Activated CD4-positive, alpha-beta T cell treated with anti-CD3 and anti-CD28 coated beads for 36 hours (primary cell): Measurements from ENCODE around the gene AOC2. TPM values are rescaled to one million over a fixed set of nuclear protein-coding genes. Genes with fewer than 3 reads are reported as not detected.
"Not testable (repeated sequence)": the region's sequence is repeated elsewhere in the genome, so short reads cannot be mapped to it uniquely, and the experiment has no call there.

ENCODE experiments used
- ATAC-seq: fragments of 200-7000 bp; cut with Tn5 transposase; one replicate; pipeline ENCODE4 v1.10.0; 2021; ENCODE audit warnings: mild to moderate bottlenecking, moderate library complexity
- CTCF ChIA-PET: fragments of 350-600 bp; sonication (Branson Sonifier 250); formaldehyde crosslinking; loops from one replicate; lab custom pipeline; 2021; ENCODE audit warnings: antibody characterized with exemption; lab: Charles Lee
- POLR2A ChIA-PET: fragments of 350-600 bp; sonication (Branson Sonifier 250); formaldehyde crosslinking; loops from one replicate; lab custom pipeline; 2021; ENCODE audit warnings: antibody characterized with exemption, inconsistent platforms; lab: Charles Lee
- DNase-seq: peaks from one replicate; pipeline ENCODE4 v3.0.0-alpha.2; 2020
- H3K27ac Mint-ChIP-seq: one replicate; pipeline ENCODE4 v1.8.0; 2021; ENCODE audit warnings: mixed read lengths
- H3K27me3 Mint-ChIP-seq: one replicate; pipeline ENCODE4 v1.8.0; 2021; ENCODE audit warnings: mixed read lengths
- H3K36me3 Mint-ChIP-seq: one replicate; pipeline ENCODE4 v1.8.0; 2021; ENCODE audit warnings: low read depth, mixed read lengths
- H3K4me1 Mint-ChIP-seq: one replicate; pipeline ENCODE4 v1.8.0; 2021; ENCODE audit warnings: mixed read lengths
- H3K4me3 Mint-ChIP-seq: one replicate; pipeline ENCODE4 v1.8.0; 2021; ENCODE audit warnings: mild to moderate bottlenecking, moderate library complexity, mixed read lengths
- H3K9me3 Mint-ChIP-seq: one replicate; pipeline ENCODE4 v1.8.0; 2021; ENCODE audit warnings: low read depth, mixed read lengths
- intact Hi-C, 2 experiments: fragments of 100-400 bp; cut with DNase I in 1 of 2; cut with micrococcal nuclease in 1 of 2; formaldehyde crosslinking; loops; one replicate each; pipeline versions ENCODE4 v1.14.2 to v1.15.1; 2022 to 2024; cut with DNase I, micrococcal nuclease
- total RNA-seq, 2 experiments: library from RNA; stranded (reverse); gene quantifications; one replicate each; pipeline ENCODE4 v1.2.3, GENCODE V29; 2021

AOC2 gene
- total RNA-seq, 2 experiments from 2014 or later, result 1.7 to 1.9 TPM

- ChIA-PET CTCF (no interaction called here), POLR2A (no interaction called here)
- DNase-seq (no peak), ATAC-seq (no peak)
- Mint-ChIP-seq H3K36me3 (no peaks in the 10 kb centered on the region), H3K27me3 (peaks cover 10% of the 10 kb centered on the region), H3K4me1 (no peaks in the 10 kb centered on the region), H3K4me3 (no peak overlapping the region), H3K27ac (no peak overlapping the region), H3K9me3 (no peaks in the 10 kb centered on the region)
- intact Hi-C loops, result no loop called here
Observed at GRCh38 chr17:42873315-42873714, 28.9 kb downstream of the AOC2 start.

GRCh38 chr17:42873932-42874695, 29.7 kb downstream of the AOC2 start:
- H3K4me3 Mint-ChIP-seq, H3K9me3 Mint-ChIP-seq, DNase-seq, H3K4me1 Mint-ChIP-seq, H3K27ac Mint-ChIP-seq, CTCF ChIA-PET, intact Hi-C loops, POLR2A ChIA-PET, ATAC-seq, H3K36me3 Mint-ChIP-seq: not testable (repeated sequence)
- peaks cover 15% of the 10 kb centered on the region for H3K27me3 Mint-ChIP-seq

GRCh38 chr17:42877037-42877436, 32.7 kb downstream of the AOC2 start:
- Mint-ChIP-seq H3K27me3 (peaks cover 20% of the 10 kb centered on the region), H3K4me1 (no peaks in the 10 kb centered on the region), H3K27ac (no peak overlapping the region), H3K9me3 (no peaks in the 10 kb centered on the region), H3K36me3 (no peaks in the 10 kb centered on the region), H3K4me3 (no peak overlapping the region)
- POLR2A ChIA-PET, result no interaction called here
- DNase-seq (no peak), ATAC-seq (no peak)
- CTCF ChIA-PET, result no interaction called here
- intact Hi-C loops, result no loop called here

GRCh38 chr17:42878123-42878880, 33.9 kb downstream of the AOC2 start:
- no peaks in the 10 kb centered on the region for H3K9me3 Mint-ChIP-seq
- H3K4me3 Mint-ChIP-seq, result no peak overlapping the region
- ATAC-seq (no peak), DNase-seq (no peak)
- ChIA-PET CTCF (interaction anchor here (0.7 kb wide), 1 partner anchor 325 kb away, joined by 3 read pairs; no protein-coding TSS in a partner anchor), POLR2A (no interaction called here)
- peaks cover 20% of the 10 kb centered on the region for H3K27me3 Mint-ChIP-seq
- H3K4me1 Mint-ChIP-seq, result no peaks in the 10 kb centered on the region
- H3K36me3 Mint-ChIP-seq, result no peaks in the 10 kb centered on the region
- no peak overlapping the region for H3K27ac Mint-ChIP-seq
- intact Hi-C loops, result no loop called here

- ChIA-PET POLR2A (no interaction called here), CTCF (interaction anchor here (0.7 to 1.4 kb wide), 2 partner anchors 17 to 326 kb away, joined by 3 read pairs; no protein-coding TSS in a partner anchor)
- intact Hi-C loops, result no loop called here
- no peak for ATAC-seq
- H3K27me3 Mint-ChIP-seq, result peaks cover 20% of the 10 kb centered on the region
- DNase-seq, result no peak
- H3K27ac Mint-ChIP-seq, result no peak overlapping the region
- H3K9me3 Mint-ChIP-seq, result no peaks in the 10 kb centered on the region
- no peaks in the 10 kb centered on the region for H3K4me1 Mint-ChIP-seq
- no peaks in the 10 kb centered on the region for H3K36me3 Mint-ChIP-seq
- no peak overlapping the region for H3K4me3 Mint-ChIP-seq
Observed at GRCh38 chr17:42878924-42879595, 34.7 kb downstream of the AOC2 start.

GRCh38 chr17:42879596-42879985, 35.2 kb downstream of the AOC2 start:
- Mint-ChIP-seq H3K27ac (no peak overlapping the region), H3K4me1 (no peaks in the 10 kb centered on the region), H3K36me3 (no peaks in the 10 kb centered on the region), H3K27me3 (peaks cover 20% of the 10 kb centered on the region), H3K9me3 (no peaks in the 10 kb centered on the region), H3K4me3 (no peak overlapping the region)
- CTCF ChIA-PET, result interaction anchor here (1.4 kb wide), 1 partner anchor 17 kb away, joined by 3 read pairs; no protein-coding TSS in a partner anchor
- intact Hi-C loops, result no loop called here
- ATAC-seq, result no peak
- DNase-seq, result no peak
- POLR2A ChIA-PET, result no interaction called here

- ATAC-seq (no peak), DNase-seq (no peak)
- Mint-ChIP-seq H3K9me3 (no peaks in the 10 kb centered on the region), H3K27me3 (peaks cover 23% of the 10 kb centered on the region), H3K36me3 (no peaks in the 10 kb centered on the region), H3K4me1 (no peaks in the 10 kb centered on the region), H3K4me3 (no peak overlapping the region), H3K27ac (no peak overlapping the region)
- POLR2A ChIA-PET, result no interaction called here
- intact Hi-C loops, result no loop called here
- CTCF ChIA-PET, result no interaction called here
Observed at GRCh38 chr17:42880776-42881310, 36.5 kb downstream of the AOC2 start.

- CTCF ChIA-PET, H3K9me3 Mint-ChIP-seq, intact Hi-C loops, H3K4me3 Mint-ChIP-seq, H3K27ac Mint-ChIP-seq, H3K4me1 Mint-ChIP-seq, DNase-seq, ATAC-seq, H3K36me3 Mint-ChIP-seq: not testable (repeated sequence)
- POLR2A ChIA-PET, result interaction anchor here (0.7 kb wide), 2 partner anchors 157 to 434 kb away, joined by 3 to 5 read pairs; no protein-coding TSS in a partner anchor
- H3K27me3 Mint-ChIP-seq, result peaks cover 23% of the 10 kb centered on the region
Observed at GRCh38 chr17:42881706-42882105, 37.3 kb downstream of the AOC2 start.

- no peaks in the 10 kb centered on the region for H3K36me3 Mint-ChIP-seq
- CTCF ChIA-PET, result interaction anchor here (0.9 kb wide), 1 partner anchor 304 kb away, joined by 4 read pairs; no protein-coding TSS in a partner anchor
- H3K27me3 Mint-ChIP-seq, result peaks cover 22% of the 10 kb centered on the region
- ATAC-seq (no peak), DNase-seq (no peak)
- no peak overlapping the region for H3K4me3 Mint-ChIP-seq
- no peaks in the 10 kb centered on the region for H3K4me1 Mint-ChIP-seq
- H3K27ac Mint-ChIP-seq, result no peak overlapping the region
- POLR2A ChIA-PET, result interaction anchor here (0.7 kb wide), 2 partner anchors 157 to 433 kb away, joined by 3 to 5 read pairs; no protein-coding TSS in a partner anchor
- no peaks in the 10 kb centered on the region for H3K9me3 Mint-ChIP-seq
- intact Hi-C loops, result no loop called here
Observed at GRCh38 chr17:42882166-42882565, 37.8 kb downstream of the AOC2 start.

GRCh38 chr17:42883802-42884558, 39.6 kb downstream of the AOC2 start:
- Mint-ChIP-seq H3K4me1 (no peaks in the 10 kb centered on the region), H3K27ac (no peak overlapping the region), H3K4me3 (no peak overlapping the region), H3K9me3 (no peaks in the 10 kb centered on the region), H3K36me3 (no peaks in the 10 kb centered on the region), H3K27me3 (peaks cover 10% of the 10 kb centered on the region)
- ATAC-seq, result no peak
- intact Hi-C loops, result loop anchor here in 1 of 2 experiments (2.0 kb wide), 1 partner anchor 19 kb away; no protein-coding TSS in a partner anchor
- CTCF ChIA-PET, result interaction anchor here (1.0 to 1.2 kb wide), 3 partner anchors 8 to 175 kb away, joined by 3 to 4 read pairs (median 3); no protein-coding TSS in a partner anchor
- POLR2A ChIA-PET, result interaction anchor here (0.7 kb wide), 1 partner anchor 191 kb away, joined by 8 read pairs; no protein-coding TSS in a partner anchor
- no peak for DNase-seq
